Limb (tissue), 2 donors: Measurements from ENCODE around the gene KLHDC8A.

ENCODE experiments used
- DNase-seq, 2 donors: peaks; one replicate each; pipeline ENCODE4 v3.0.0-alpha.2; 2016; ENCODE audit errors: extremely low spot score in 2 of 2

The KLHDC8A gene

GRCh38 chr1:205319081-205320018 lies 37.4 kb downstream of the KLHDC8A start:
- DNase-seq, result no peak

- no peak for DNase-seq
These were observed 38.3 kb downstream of the KLHDC8A start for GRCh38 chr1:205318231-205318991.

- peak in 1 of 2 donors; percentile 60 for DNase-seq
These were observed 39.3 kb downstream of the KLHDC8A start for GRCh38 chr1:205317311-205317917.

- DNase-seq, result no peak
These were observed 40.6 kb downstream of the KLHDC8A start for GRCh38 chr1:205316161-205316566.

GRCh38 chr1:205315008-205315618 lies 41.6 kb downstream of the KLHDC8A start:
- DNase-seq, result no peak

GRCh38 chr1:205313563-205314308 lies 43.0 kb downstream of the KLHDC8A start:
- DNase-seq, result peak; percentile 34 to 71

- DNase-seq, result no peak
These were observed 43.7 kb downstream of the KLHDC8A start for GRCh38 chr1:205312866-205313562.

- DNase-seq, result no peak
These were observed 45.6 kb downstream of the KLHDC8A start for GRCh38 chr1:205310976-205311704.

GRCh38 chr1:205309741-205310140 lies 47.0 kb downstream of the KLHDC8A start:
- no peak for DNase-seq

- DNase-seq, result no peak
These were observed 49.7 kb downstream of the KLHDC8A start for GRCh38 chr1:205306929-205307566.

- DNase-seq, result no peak
These were observed 52.0 kb downstream of the KLHDC8A start for GRCh38 chr1:205304695-205305070.

GRCh38 chr1:205304046-205304694 lies 52.6 kb downstream of the KLHDC8A start:
- no peak for DNase-seq

GRCh38 chr1:205303247-205303888 lies 53.4 kb downstream of the KLHDC8A start:
- no peak for DNase-seq

- no peak for DNase-seq
These were observed 54.7 kb downstream of the KLHDC8A start for GRCh38 chr1:205301842-205302588.

GRCh38 chr1:205301205-205301821 lies 55.4 kb downstream of the KLHDC8A start:
- peak in 1 of 2 donors; percentile 73 for DNase-seq

GRCh38 chr1:205300149-205300548 lies 56.6 kb downstream of the KLHDC8A start:
- no peak for DNase-seq
